Measurements from ENCODE around the gene ZNF708. TPM values are rescaled to one million over a fixed set of nuclear protein-coding genes. Genes with fewer than 3 reads are reported as not detected.

ZNF708 gene
- total and polyA plus RNA-seq, 9 of the 15 experiments (the other 6 are each of a cell fraction or from before 2014, with no cell fraction given) = 2.9 to 11.9 (median 6.7) TPM

GRCh38 chr19:21358768-21359451 is 29.7 kb upstream of the ZNF708 start, which contains the start of gene ZNF738 (continued):
- TF ChIP-seq ZBTB40 (IDR thresholded peaks at IDR 0.05) (0 out of 2 replicates have a peak, but pooled peaks have one; percentile 20), ZBTB40 (CRISPR knock-in tag; IDR thresholded peaks at IDR 0.05) (no peak), CBX2 (IDR thresholded peaks at IDR 0.05; ENCODE audit: insufficient read depth, low read length, poor library complexity, severe bottlenecking) (no peak), PBX2 (CRISPR knock-in tag; IDR thresholded peaks at IDR 0.05; ENCODE audit: low read depth) (no peak), PBX2 (tag; conservative IDR thresholded peaks at IDR 0.05; ENCODE audit: low read depth) (peak; percentile 61), ETV6 (IDR thresholded peaks at IDR 0.05; ENCODE audit: borderline replicate concordance in 1 of 2, low read depth in 2 of 2, low read length in 1 of 2) (no peak), ETV6 (CRISPR knock-in tag; IDR thresholded peaks at IDR 0.05; ENCODE audit: borderline replicate concordance) (no peak), ZNF518B (CRISPR knock-in tag; IDR thresholded peaks at IDR 0.05) (no peak), ZBTB43 (CRISPR knock-in tag; IDR thresholded peaks at IDR 0.05) (no peak), FOS (IDR thresholded peaks at IDR 0.05; ENCODE audit: extremely low read depth, insufficient read length) (peak; percentile 80)

Data from K562 (cell line).